ENCODE results near the gene CEP128. TPM values are rescaled to one million over a fixed set of nuclear protein-coding genes. Genes with fewer than 3 reads are reported as not detected.

CEP128 gene
- polyA plus RNA-seq, 1 donor (not counting 4 experiments of a cell fraction or from before 2014, with no cell fraction given), result 2.6 TPM

- FAIRE-seq (peak; percentile 43), DNase-seq (ENCODE audit: low read depth, low spot score) (no peak)
- Histone ChIP-seq H3K27ac (ENCODE audit: control insufficient read depth, insufficient read depth, low read length) (no peak overlapping the region), H3K4me3 (ENCODE audit: control insufficient read depth in 2 of 3, extremely low read depth in 1 of 3, insufficient read depth in 2 of 3, low read depth in 1 of 3, low read length in 3 of 3) (no peak overlapping the region), H2AFZ (ENCODE audit: control insufficient read depth, low read length) (no peak overlapping the region), H4K20me1 (ENCODE audit: control insufficient read depth, extremely low read depth, insufficient read depth, low read length) (no peaks in the 10 kb centered on the region), H3K4me2 (ENCODE audit: control insufficient read depth, extremely low read depth, insufficient read depth, low read depth, low read length) (no peak overlapping the region), H3K4me1 (ENCODE audit: control insufficient read depth, extremely low read depth, insufficient read depth, low read length) (peaks cover 4% of the 10 kb centered on the region), H3K79me2 (ENCODE audit: control insufficient read depth, insufficient read depth, low read length) (peaks cover 3% of the 10 kb centered on the region), H3K9me3 (ENCODE audit: control insufficient read depth, low read depth, low read length) (no peaks in the 10 kb centered on the region), H3K9me1 (ENCODE audit: control insufficient read depth, extremely low read depth, insufficient read depth, low read length) (no peaks in the 10 kb centered on the region), H3K27me3 (ENCODE audit: control insufficient read depth, extremely low read depth, insufficient read depth, low read length) (no peaks in the 10 kb centered on the region), H3K36me3 (ENCODE audit: control insufficient read depth in 2 of 2, extremely low read depth in 1 of 2, insufficient read depth in 2 of 2, low read length in 2 of 2) (no peaks in the 10 kb centered on the region), H3K9ac (ENCODE audit: control insufficient read depth, extremely low read depth, insufficient read depth, low read length) (no peak overlapping the region)
- no peak for TF ChIP-seq CTCF (optimal IDR thresholded peaks at IDR 0.05 in 1 of 3, IDR thresholded peaks at IDR 0.05 in 1 of 3, conservative IDR thresholded peaks at IDR 0.05 in 1 of 3; ENCODE audit: extremely low read depth in 1 of 3, insufficient read depth in 2 of 3, low read length in 3 of 3)
- TF ChIP-seq EZH2 (IDR thresholded peaks at IDR 0.05; ENCODE audit: low read length), result no peak
- dilution Hi-C loops (cut with MboI; ENCODE audit: extremely low pct_ligation_motif_present, low sequenced_read_pairs), result loop anchor here (25.0 kb wide), 1 partner anchor 1905 kb away; no protein-coding TSS in a partner anchor
These were observed 74.4 kb downstream of the CEP128 start for GRCh38 chr14:80867091-80867490.

- dilution Hi-C loops (cut with MboI; ENCODE audit: extremely low pct_ligation_motif_present, low sequenced_read_pairs), result loop anchor here (25.0 kb wide), 1 partner anchor 1903 kb away; no protein-coding TSS in a partner anchor
- Histone ChIP-seq H3K27ac (ENCODE audit: control insufficient read depth, insufficient read depth, low read length) (no peak overlapping the region), H3K79me2 (ENCODE audit: control insufficient read depth, insufficient read depth, low read length) (peaks cover 3% of the 10 kb centered on the region), H3K9me3 (ENCODE audit: control insufficient read depth, low read depth, low read length) (no peaks in the 10 kb centered on the region), H3K27me3 (ENCODE audit: control insufficient read depth, extremely low read depth, insufficient read depth, low read length) (no peaks in the 10 kb centered on the region), H3K9ac (ENCODE audit: control insufficient read depth, extremely low read depth, insufficient read depth, low read length) (no peak overlapping the region), H3K36me3 (ENCODE audit: control insufficient read depth in 2 of 2, extremely low read depth in 1 of 2, insufficient read depth in 2 of 2, low read length in 2 of 2) (no peaks in the 10 kb centered on the region), H3K4me3 (ENCODE audit: control insufficient read depth in 2 of 3, extremely low read depth in 1 of 3, insufficient read depth in 2 of 3, low read depth in 1 of 3, low read length in 3 of 3) (no peak overlapping the region), H3K4me2 (ENCODE audit: control insufficient read depth, extremely low read depth, insufficient read depth, low read depth, low read length) (no peak overlapping the region), H3K9me1 (ENCODE audit: control insufficient read depth, extremely low read depth, insufficient read depth, low read length) (no peaks in the 10 kb centered on the region), H3K4me1 (ENCODE audit: control insufficient read depth, extremely low read depth, insufficient read depth, low read length) (peaks cover 4% of the 10 kb centered on the region), H2AFZ (ENCODE audit: control insufficient read depth, low read length) (no peak overlapping the region), H4K20me1 (ENCODE audit: control insufficient read depth, extremely low read depth, insufficient read depth, low read length) (no peaks in the 10 kb centered on the region)
- FAIRE-seq, result no peak
- no peak for DNase-seq (ENCODE audit: low read depth, low spot score)
- no peak for TF ChIP-seq CTCF (optimal IDR thresholded peaks at IDR 0.05 in 1 of 3, IDR thresholded peaks at IDR 0.05 in 1 of 3, conservative IDR thresholded peaks at IDR 0.05 in 1 of 3; ENCODE audit: extremely low read depth in 1 of 3, insufficient read depth in 2 of 3, low read length in 3 of 3)
- no peak for TF ChIP-seq EZH2 (IDR thresholded peaks at IDR 0.05; ENCODE audit: low read length)
These were observed 76.0 kb downstream of the CEP128 start for GRCh38 chr14:80865565-80865964.
